GM19240 (cell line): Measurements from ENCODE around the gene DEFB132.

Source experiments
- DNase-seq: peaks from one replicate; pipeline ENCODE4 v3.0.0; 2011; ENCODE audit warnings: low spot score; ENCODE audit not compliant: insufficient read length

The DEFB132 gene

DNA sequence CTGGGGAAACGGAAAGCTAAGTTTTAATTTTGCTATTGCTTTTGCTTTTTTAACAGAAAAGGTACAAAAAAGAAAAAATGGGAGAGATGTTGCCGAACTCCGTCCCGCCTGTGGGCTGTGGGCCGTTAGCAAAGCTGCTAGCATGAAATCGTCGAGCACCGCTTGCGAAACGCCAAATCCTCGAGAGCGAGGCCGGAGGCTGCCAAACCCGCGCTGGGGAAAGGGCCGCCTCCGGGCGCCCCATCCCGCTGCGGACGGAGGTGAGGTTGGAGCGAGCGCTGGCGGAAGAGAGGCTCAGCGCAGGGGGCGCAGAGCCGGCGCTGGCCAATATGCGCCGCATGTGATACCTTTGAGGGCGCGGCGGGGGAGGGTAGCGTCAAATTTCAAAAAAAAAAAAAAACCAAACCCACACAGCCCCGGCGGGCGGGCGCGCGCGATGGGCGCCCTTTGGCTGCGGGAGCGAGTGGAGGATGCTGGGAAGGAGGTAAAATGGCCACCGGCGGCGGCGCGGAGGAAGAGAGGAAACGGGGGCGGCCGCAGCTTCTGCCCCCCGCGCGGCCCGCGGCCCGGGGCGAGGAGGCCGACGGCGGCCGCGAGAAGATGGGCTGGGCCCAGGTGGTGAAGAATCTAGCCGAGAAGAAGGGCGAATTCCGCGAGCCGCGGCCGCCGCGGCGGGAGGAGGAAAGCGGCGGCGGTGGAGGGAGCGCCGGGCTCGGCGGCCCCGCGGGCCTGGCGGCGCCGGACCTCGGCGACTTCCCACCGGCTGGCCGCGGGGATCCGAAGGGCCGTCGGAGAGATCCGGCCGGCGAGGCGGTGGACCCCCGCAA lies 39.8 kb downstream of the DEFB132 start, which contains the start of gene ZCCHC3:
Gene ZCCHC3 (plus strand): TSS at position 473 of the 827 bp plus-strand sequence. CDS start 17 bp downstream, at position 490.
- peak; percentile 70 for DNase-seq

DNA sequence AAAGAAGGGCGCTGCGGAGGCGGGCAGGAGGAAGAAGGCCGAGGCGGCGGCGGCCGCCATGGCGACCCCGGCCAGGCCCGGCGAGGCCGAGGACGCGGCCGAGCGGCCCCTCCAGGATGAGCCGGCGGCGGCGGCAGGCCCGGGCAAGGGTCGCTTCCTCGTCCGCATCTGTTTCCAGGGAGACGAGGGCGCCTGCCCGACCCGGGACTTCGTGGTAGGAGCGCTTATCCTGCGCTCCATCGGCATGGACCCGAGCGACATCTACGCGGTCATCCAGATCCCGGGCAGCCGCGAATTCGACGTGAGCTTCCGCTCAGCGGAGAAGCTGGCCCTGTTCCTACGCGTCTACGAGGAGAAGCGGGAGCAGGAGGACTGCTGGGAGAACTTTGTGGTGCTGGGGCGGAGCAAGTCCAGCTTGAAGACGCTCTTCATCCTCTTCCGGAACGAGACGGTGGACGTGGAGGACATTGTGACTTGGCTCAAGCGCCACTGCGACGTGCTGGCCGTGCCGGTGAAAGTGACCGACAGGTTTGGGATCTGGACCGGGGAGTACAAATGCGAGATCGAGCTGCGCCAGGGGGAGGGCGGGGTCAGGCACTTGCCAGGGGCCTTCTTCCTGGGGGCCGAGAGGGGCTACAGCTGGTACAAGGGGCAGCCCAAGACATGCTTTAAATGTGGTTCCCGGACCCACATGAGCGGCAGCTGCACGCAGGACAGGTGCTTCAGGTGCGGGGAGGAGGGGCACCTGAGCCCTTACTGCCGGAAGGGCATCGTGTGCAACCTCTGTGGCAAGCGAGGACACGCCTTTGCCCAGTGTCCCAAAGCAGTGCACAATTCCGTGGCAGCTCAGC lies 40.6 kb downstream of the DEFB132 start:
- no peak for DNase-seq

DNA sequence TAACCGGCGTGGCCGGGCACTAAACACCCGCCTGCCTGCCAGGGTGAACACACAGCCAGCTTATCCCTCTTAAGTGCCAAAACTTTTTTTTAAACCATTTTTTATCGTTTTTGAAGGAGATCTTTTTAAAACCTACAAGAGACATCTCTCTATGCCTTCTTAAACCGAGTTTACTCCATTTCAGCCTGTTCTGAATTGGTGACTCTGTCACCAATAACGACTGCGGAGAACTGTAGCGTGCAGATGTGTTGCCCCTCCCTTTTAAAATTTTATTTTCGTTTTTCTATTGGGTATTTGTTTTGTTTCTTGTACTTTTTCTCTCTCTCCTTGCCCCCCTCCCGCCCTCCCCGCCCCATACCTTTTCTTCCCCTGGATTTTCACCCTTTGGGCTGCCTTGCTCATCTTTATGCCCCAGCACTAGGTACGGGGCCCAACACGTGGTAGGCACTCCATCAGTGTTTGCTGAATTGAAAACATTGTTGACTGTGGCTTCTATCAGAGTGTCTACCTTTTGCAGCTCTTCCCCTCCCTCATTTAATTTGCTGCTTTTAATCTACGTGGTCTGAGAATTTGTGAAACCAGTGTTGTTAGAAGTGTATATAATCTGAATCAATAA lies 41.4 kb downstream of the DEFB132 start:
- DNase-seq, result no peak

DNA sequence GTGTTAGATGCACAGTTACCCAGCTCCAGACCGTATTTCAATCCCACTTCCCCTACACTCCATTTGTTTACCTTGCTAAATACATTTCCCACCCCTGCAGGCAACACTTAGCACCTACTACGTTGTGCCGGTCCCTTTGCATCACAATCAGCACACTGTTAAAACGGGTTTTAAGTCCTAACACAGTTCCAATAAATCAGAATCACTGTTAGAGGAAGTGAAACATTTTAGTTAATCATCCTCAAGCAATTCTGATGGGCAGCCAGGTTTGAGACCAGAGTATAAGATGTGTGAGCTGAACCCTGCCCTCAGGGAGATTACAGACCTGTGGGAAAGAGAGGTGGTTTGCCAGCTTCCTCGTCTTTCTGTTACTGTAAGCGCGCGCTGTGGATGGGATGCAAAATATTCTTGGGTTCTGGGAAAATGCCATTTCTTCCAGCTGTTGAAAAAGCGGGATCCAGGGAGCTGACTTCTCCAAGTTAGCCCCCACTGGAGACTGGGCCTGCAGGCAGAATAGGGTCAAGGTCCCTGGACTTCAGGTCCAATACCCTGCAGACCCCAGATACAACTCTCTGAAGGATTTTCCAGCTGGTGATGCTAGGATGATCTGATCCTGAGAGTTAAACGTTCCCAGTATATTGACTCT lies 42.9 kb downstream of the DEFB132 start:
- DNase-seq, result no peak

GRCh38 chr20:301886-302848 lies 44.6 kb downstream of the DEFB132 start:
- no peak for DNase-seq

DNA sequence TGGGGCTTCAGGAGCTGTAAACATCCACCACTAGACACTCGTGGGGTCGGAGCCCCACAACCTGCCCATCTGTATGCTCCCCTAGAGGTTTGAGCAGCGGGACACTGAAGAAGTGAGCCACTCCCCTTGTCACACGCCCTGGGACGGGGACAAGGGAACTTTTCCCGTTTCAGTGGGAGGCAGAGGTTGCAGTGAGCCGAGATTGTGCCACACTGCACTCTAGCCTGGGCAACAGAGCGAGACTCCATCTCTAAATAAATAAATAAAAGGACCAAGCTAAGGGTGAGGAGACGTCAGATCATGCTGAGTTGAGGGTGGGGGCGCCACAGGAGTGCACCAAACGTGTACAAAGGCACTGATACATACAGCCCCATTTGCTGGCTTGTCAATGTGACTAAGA lies 48.2 kb downstream of the DEFB132 start:
- no peak for DNase-seq

- no peak for DNase-seq
Measured at GRCh38 chr20:308427-309038, 51.0 kb downstream of the DEFB132 start.

DNA sequence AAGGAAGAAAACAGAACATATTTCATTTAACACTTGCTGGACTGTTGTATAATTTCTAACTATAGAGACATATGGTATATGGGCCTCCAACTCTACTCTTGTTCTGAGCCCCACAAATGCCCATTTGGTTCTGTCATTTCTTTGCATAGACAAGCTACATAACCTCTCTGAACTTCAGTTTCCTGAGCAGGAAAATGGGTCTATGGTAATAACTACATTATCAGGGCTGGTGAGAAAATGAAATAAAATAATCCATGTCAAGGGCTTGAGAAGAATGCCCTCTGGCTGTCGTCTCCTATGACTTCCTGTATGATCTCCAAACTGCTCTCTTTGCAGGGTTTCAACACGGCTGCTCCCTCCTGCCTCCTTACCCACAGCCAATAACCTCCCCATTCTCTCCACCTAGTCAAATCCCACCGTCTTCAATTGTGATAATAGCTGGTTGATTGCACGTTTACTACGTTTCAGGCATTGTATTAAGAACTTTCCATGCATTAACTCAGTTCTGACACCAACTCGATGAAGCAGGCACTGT lies 51.8 kb downstream of the DEFB132 start:
- no peak for DNase-seq

DNA sequence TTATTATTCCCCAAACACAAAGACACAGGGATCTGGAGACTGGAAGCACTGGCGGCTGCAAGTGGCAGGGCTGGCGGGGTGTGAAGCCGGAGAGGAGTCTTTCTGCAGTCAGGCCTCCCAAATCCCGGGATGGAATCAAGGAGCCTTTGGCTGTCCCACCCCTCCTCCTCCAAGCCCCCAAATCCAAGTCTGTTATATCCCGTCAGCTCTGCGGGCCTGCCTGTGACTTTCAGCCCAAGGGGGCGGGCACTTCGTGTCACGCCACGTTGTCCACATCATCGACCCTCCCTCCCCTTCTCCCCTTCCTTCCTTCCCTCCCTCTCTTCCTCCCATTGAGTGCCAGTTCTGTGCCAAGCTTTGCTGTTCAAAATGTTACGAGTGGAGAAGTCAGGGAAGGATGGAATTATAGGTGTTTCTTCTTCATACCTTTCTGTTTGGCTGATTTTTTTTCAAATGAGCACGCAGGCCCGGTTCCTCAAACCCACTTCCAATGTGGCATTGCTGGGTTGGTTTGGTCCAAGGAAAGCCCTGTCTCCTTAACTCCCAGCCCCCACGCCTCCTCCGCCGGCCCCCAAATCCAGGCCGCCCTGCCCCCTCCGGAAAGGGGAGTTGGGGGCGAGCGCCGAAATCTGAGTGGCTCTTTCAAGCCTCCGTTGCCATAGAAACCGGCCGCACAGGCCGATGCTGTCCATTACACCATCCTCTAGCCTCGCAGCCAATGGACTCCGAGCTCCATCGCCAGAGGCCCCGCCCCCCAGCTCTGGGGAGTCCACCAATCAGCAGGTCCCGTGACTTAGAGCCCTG lies 52.5 kb downstream of the DEFB132 start:
- DNase-seq, result peak; percentile 87

DNA sequence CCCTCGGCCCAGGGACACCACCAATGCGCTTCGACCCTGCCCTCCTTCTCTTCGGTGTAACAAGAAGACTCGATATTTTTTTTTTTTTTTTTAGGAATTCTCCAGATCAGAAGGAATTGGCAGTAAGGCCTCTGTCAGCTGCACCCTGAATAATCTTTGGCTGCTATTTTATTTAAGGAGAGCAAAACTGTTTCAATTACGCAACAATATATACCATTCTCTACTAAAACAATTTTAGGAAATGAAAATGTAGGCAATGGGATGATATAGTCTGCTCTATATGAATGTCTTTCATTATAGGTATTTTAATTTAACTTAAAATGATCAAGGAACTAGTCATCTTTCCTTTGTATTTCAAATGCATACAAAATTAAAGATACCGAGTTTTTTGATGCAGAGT lies 53.1 kb downstream of the DEFB132 start:
- DNase-seq, result no peak
